OCI-LY1 (cell line): ENCODE results near the gene CARMIL1.

Experiments
- CTCF ChIP-seq: fragments of 200-600 bp; sonication (generic), shearing (Covaris generic); IDR thresholded peaks from 2 replicates; pipeline ENCODE4 v1.5.1; 2017; ENCODE audit warnings: mild to moderate bottlenecking, antibody characterized with exemption, low read length, moderate library complexity, mixed read lengths
- EZH2 ChIP-seq: fragments of 200-600 bp; sonication (generic), shearing (Covaris generic); IDR thresholded peaks from 2 replicates; pipeline ENCODE4 v1.8.0; 2017; ENCODE audit warnings: borderline replicate concordance, mixed run types, mild to moderate bottlenecking, antibody characterized with exemption, low read length, moderate library complexity, mixed read lengths

DNA sequence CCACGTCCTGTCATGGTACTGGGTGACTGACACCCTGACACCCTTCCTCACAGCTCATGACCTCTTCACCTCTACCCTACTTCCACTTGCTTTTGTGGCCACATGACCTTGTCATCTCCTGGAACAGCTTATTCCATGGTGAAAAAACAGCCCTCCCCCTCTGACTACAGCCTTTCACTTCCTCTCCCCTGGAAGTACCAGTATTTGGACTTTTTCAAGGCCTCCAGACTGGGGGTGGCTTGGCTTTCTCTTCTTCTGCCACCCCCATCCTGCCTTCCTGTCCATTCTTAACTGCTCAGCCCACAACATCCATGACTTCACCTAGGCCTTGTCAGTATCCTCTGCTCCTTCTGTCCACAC is 168.4 kb downstream of the CARMIL1 start:
- TF ChIP-seq CTCF (no peak), EZH2 (no peak)
